ENCODE measurements around the gene QRICH1.
A peak's percentile ranks its signal among the peaks of the same experiment; 100 is the strongest.

QRICH1 gene

GRCh38 chr3:49032646-49033304 is 61.1 kb downstream of the QRICH1 start:
- DNase-seq: no peak

GRCh38 chr3:49030321-49030720 is 63.5 kb downstream of the QRICH1 start:
- DNase-seq: no peak

GRCh38 chr3:49029563-49029884 is 64.3 kb downstream of the QRICH1 start:
- no peak for DNase-seq

GRCh38 chr3:49028673-49029562 is 65.0 kb downstream of the QRICH1 start, which contains the start of gene IMPDH2:
Gene IMPDH2 (minus strand): TSS chr3:49029398. CDS start chr3:49029350, 48 bp downstream.
- DNase-seq: peak; percentile 90

- no peak for DNase-seq
Measured at GRCh38 chr3:49028298-49028672, 65.6 kb downstream of the QRICH1 start.

- DNase-seq: no peak
Measured at GRCh38 chr3:49027634-49028033, 66.2 kb downstream of the QRICH1 start.

- no peak for DNase-seq
Measured at GRCh38 chr3:49026536-49026935, 67.3 kb downstream of the QRICH1 start.

- no peak for DNase-seq
Measured at GRCh38 chr3:49025793-49026520, 67.9 kb downstream of the QRICH1 start.

- no peak for DNase-seq
Measured at GRCh38 chr3:49025005-49025792, 68.7 kb downstream of the QRICH1 start.

GRCh38 chr3:49024449-49024848 is 69.4 kb downstream of the QRICH1 start:
- DNase-seq: no peak

GRCh38 chr3:49023775-49024174 is 70.1 kb downstream of the QRICH1 start:
- no peak for DNase-seq

- DNase-seq: no peak
Measured at GRCh38 chr3:49022688-49023171, 71.1 kb downstream of the QRICH1 start.

- peak; percentile 91 for DNase-seq
Measured at GRCh38 chr3:49021813-49022687, 71.8 kb downstream of the QRICH1 start, which contains the start of gene NDUFAF3. Gene NDUFAF3 (plus strand): TSS chr3:49022121. CDS start chr3:49022145, 24 bp downstream.

GRCh38 chr3:49021213-49021812 is 72.6 kb downstream of the QRICH1 start:
- DNase-seq: peak; percentile 98

GRCh38 chr3:49020330-49021212 is 73.3 kb downstream of the QRICH1 start:
- peak; percentile 10 for DNase-seq

GRCh38 chr3:49019941-49020329 is 73.9 kb downstream of the QRICH1 start:
- no peak for DNase-seq

- DNase-seq: no peak
Measured at GRCh38 chr3:49018707-49019006, 75.2 kb downstream of the QRICH1 start.

GRCh38 chr3:49017971-49018706 is 75.7 kb downstream of the QRICH1 start, which contains the start of gene DALRD3:
Gene DALRD3 (minus strand): TSS chr3:49018580. CDS start chr3:49018564, 16 bp downstream.
- peak; percentile 51 for DNase-seq
